SK-MEL-5 (cell line): ENCODE data around the gene TEDC1. TPM values are rescaled to one million over a fixed set of nuclear protein-coding genes. Genes with fewer than 3 reads are reported as not detected.
A peak's percentile ranks its signal among the peaks of the same experiment; 100 is the strongest.

Experiments used
- DNase-seq: peaks from one replicate; pipeline ENCODE4 v3.0.0-alpha.2; 2016; ENCODE audit warnings: low read depth, low spot score
- in situ Hi-C: cut with HindIII; loops from 2 replicates; pipeline ENCODE4 v1.10.0; 2016; ENCODE audit warnings: low sequenced_read_pairs, high pct_unique_total_duplicates, low pct_unique_long_range_greater_than_20kb
- total RNA-seq: library from RNA; depleted of rRNA; stranded (reverse); fragments of >200 nt; shearing (Covaris generic); gene quantifications from 2 replicates; pipeline ENCODE4 v1.2.3, GENCODE V29; 2014

The TEDC1 gene
- total RNA-seq, 1 experiment from 2014 or later: 15.1 TPM

DNA sequence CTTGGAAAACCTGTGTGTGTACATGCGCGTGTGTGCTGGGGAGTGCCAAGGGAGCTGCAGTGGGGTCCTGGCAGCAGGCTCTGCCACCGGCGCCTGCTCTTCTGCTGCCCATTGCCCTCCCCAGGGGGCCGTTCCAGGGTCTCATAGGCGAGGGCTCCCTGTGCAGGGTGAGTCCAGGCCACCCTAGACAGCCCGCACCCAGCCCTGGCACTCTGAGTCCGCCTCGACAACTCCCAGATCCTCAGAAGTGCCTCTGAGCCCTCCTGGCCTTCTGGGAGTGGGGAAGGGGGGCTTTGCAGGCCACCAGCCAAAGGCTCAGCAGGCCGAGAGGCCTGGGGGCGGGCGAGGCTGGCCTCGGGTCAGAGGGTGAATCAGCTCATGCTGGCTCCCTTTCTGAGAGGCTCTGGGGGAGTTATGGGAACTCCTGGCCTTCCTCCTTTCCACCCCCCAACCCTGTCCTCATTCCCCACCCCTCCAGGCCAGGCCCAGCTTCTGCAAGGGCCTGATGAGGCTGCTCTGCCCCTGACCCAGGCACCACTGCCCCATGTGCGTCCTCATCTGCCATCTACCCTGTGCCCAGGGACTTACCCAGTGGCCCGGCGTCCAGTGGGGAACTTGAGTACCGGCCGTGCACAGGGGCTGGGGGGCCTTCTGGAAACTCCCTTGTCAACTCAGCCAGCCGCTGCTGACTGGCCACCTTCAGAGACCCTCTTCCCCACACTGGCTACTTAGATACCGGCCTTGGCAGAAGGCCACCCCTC is 2.1 kb upstream of the TEDC1 start:
- DNase-seq: no peak
- in situ Hi-C loops: no loop called here

GRCh38 chr14:105489542-105490266 is 1.3 kb upstream of the TEDC1 start:
- in situ Hi-C loops: no loop called here
- peak; percentile 87 for DNase-seq

DNA sequence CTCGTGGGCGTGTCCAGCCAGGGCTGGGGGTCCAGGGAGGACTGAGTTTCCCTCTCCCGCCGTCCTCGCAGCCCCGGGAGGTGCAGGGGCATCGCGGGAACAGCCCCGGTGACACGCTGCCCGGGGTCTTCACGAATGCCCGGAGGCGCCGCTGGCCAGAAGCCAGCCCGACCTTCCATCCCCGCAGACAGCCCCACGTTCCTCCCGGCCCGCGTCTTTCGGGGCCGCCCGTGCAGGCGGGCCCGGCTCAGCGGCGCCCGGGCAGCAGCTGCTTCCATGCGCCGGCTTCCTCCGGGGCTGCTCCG is 827 bp upstream of the TEDC1 start:
- in situ Hi-C loops: no loop called here
- no peak for DNase-seq

DNA sequence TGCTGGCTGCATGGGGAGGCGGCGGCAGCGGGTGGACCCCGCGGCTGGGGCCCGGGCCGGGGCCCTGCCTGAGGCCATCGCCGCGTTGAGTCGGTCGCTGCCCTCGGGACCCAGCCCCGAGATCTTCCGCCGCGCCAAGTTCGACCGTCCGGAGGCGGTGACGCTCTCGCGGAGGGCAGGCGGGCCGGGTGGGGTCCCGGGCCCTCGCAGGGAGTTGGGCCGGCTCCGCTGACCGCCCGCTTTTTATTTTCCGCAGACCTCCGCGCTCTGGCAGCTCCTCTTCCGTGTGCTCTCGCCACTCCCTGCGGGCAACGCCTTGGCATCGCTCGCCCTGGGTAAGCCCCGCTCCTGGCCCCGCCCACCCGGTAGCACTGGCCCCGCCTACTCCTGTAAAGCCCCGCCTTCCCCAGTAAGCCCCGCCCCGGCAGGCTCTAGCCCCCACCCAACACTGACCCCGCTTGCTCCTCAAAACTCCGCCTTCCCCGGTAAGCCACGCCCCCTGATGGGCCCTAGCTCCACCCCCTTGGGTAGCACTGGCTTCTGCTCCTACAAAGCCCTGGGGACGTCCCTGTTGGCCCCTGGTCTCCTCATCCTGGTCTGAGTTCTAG is 424 bp downstream of the TEDC1 start:
- DNase-seq: peak; percentile 86
- in situ Hi-C loops: no loop called here

GRCh38 chr14:105492031-105492970 is 1.3 kb downstream of the TEDC1 start:
- in situ Hi-C loops: no loop called here
- DNase-seq: no peak

DNA sequence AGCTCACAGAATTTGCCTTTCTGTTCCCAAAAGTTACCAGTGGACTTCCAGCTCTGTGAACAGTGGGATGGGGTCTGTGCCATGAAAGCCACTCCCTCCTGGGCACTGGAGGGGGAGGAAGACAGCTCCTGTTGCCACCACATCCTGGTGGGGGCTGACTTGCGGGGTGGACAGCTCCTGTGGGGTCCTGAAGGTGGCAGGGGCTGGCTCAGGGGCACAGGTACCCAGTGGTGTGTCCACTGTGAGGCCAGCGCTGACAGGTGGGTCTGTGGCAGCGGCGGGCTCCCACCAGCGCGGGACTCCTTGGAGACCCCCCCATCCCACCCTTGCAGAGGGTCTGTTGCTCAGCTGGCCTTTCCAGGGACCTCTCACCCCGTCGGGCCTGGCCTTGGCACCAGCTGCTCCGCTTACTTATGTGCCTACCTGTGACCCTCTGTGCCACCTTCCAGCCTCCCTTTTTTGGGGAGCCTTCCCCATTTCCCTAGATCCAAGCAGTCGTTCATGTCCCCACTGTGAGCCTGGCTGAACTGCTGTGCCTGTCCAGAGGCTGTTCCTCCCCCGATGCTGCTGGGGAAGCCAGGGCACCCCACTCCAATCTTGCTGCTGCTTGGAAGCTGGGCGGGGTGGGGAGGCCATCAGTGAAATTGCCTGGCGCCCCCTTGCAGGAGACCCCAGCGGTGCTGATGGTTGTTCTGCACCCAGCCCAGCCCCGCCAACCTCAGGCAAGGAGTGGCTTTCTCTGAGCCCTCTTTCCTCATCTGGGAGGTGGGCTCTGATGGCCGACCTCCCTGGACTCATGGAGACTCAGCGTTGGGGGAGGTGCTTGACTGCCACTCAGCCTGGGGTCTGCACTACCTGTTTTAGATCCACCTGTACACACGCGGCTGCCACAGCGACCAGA is 2.2 kb downstream of the TEDC1 start:
- DNase-seq: no peak
- in situ Hi-C loops: no loop called here

DNA sequence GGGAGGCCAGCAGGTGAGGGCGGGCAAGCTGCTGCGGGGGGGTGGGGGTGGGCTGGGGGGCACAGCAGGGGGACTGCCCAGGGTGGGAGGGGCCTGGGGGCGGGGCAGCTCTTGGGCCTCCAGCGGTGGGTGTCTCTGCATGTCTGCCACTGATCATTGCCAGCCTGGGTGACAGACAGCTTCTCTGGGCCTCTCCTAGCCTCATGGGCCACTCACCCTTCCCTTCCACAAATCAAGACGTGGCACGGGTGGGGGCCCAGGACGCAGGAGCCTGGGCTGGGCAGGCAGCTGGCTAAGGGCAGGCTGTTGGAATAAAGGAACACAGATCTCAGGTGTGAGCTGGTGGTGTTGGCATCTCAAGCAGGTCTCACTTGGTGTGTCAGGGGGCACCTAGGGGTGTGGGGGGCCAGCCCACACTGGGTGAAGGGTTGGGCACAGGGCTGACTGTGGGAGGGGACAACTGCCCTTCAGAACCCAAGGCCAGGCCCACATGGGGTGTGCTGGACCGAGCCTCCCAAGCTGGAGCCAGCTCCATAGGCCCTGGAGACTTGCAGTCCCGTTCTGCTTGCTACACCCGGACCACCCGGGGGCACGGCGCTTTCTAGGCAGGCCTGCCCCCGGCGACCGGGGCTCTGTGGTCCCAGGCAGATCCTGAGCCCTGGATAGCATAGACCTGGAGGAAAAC is 3.0 kb downstream of the TEDC1 start:
- in situ Hi-C loops: no loop called here
- no peak for DNase-seq

GRCh38 chr14:105494606-105494929 is 3.5 kb downstream of the TEDC1 start:
- no peak for DNase-seq
- in situ Hi-C loops: no loop called here

DNA sequence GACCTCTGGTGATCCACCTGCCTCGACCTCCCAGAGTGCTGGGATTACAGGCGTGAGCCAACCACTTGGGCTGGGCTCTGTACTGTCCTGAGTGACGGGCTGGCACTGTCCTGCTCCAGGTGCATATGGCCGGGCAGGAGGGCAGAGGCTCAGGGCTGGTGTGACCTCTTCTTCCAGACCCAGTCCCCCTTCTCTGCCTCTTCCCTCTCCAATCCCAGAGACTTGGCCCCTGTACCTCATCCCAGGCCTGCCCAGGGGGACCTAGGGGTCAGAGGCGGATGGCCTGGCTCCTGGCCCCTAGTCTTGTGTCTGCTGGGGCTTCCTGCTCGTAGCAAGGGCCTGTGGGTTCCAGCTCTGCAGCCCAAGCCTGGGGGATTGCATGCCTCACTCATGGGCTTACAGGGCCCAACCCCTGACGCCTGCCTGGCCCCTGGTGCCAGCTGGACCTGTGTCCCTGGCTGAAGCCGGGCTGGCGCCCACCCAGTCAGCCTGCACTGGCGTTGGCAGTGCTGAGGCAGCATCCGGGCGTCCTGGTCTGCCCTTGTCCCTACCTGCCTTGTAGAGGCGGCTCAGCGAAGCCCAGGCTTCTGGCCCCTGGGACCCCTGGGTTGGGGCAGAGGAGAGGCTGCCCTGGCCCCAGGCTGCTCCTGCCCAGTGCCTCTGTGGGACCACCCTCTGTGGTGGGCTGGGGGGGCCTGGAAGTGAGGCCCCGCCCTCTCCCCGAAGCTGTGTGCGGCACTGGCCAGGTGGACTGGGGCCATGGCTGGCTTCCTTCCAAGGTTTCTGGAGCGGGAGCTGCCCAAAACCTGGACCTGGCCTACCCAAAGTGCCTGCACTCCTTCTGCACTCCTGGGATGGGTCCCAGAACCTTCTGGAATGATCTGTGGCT is 4.3 kb downstream of the TEDC1 start:
- in situ Hi-C loops: no loop called here
- no peak for DNase-seq

DNA sequence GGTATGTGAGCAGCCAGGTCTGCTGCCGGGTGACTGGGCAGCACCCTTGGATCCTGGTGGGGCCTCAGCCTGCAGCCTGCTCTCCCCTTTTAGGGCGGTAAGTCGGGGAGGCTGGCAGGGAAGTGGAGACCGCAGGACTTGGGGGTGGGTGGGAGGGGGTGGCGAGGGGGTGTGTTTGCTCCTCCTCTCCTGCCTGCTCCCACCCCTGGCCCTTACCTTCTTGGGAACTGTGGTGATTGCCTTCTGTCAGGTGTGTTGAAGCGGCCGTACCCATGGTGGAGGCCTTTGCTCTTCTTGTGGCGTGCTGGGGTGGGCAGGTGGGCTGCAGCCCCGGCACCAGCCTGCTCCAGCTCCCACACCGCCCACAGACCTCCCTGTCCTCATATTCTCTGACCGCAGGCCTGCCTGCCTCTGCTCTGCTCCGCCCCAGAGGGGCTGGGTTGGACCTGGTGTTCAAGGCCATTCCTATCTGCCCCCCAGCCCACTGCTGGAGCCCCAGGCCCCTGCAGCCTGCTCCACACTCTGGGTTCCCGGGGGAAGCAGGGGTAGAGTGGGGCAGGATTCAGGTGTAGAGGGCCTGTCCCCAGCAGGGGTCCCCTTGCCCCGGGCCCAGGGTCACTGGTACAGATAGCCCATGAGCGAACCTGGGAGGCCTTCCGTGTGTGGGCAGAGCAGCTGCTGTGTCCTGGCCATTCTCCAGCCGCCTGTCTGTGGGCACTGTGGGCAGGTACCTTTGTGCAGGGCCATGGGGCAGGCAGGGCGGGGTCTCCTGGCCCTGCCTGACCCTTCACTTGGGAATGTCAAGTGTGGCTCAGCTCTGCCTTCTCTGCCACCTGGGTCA is 5.2 kb downstream of the TEDC1 start:
- no peak for DNase-seq
- in situ Hi-C loops: no loop called here

DNA sequence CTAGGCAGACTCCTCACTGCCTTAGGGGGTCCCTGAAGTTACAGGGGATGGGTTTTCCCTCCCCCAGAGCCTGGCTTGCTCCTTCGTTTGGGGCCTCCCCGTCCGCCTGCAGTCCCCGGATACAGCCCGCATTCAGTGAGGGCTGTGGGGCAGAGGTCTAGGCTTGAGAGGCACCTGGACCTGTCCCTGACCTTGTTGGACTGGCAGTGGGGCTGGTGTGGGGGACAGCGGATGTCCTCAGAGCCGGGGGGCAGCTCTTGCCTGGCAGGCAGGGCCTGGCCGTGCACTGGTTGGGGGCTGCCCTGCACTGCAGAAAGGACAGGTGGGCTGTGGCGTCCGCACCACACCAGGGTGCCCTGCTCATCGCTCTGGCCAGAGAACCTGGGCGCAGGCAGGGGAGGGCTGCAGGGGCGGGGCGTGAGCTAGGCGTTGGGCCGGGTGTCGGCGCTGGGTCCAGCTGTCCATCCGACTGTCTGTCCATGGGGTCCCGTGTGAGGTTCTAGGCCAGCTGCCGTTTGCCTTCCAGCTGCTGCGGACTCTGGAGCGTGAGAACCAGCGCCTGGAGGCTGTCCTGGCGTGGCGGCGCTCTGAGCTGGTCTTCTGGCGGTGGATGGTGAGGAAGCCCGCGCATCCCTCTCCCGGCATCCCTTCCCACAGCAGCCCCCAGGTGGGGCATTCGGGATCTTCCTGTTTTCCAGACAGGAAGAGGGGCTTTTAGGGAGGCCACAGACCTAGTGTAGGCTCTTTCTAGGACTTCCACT is 6.0 kb downstream of the TEDC1 start:
- in situ Hi-C loops: no loop called here

DNA sequence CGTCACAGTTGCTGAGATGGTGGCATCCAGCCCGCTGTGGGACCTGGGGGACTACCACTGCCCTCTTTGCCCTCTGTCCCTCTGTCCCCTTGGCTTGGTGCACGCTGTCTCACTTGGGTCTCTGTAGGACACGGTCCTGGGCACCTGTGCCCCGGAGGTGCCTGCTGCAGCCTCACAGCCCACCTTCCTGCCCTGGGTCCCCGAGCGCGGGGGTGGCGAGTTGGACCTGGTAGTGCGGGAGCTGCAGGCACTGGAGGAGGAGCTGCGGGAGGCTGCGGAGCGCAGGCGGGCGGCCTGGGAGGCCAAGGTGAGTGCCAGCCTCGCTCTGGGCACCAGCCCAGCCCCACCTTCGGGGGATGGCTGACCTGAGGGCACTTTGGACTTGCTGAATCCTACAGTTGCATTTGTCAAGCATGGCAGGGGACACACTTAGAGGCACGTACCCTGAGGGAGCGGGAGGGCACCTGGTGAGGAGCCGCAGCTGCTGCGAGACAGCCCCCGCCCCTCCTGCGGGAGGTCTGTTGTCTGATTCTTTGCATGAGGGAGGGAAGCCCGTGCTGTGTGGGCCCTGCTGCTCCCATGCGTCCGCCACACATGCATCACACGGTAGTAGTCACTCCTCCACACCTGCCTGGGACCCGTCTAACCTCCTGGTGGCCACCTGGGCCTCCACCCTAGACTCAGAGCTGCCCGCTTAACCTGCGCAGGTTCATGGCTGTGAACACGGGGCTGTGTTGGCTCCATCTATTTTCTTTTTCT is 6.8 kb downstream of the TEDC1 start:
- DNase-seq: no peak
- in situ Hi-C loops: no loop called here

More for the DNA sequence above, 6.0 kb downstream of the TEDC1 start:
- no peak for DNase-seq

GRCh38 chr14:105498430-105499255 is 7.6 kb downstream of the TEDC1 start:
- no peak for DNase-seq
- in situ Hi-C loops: no loop called here
